GM19455 (cell line): ENCODE measurements around the gene PIM1.

Experiments
- ATAC-seq: cut with Tn5 transposase; IDR thresholded peaks from one replicate; pipeline ENCODE4 v1.9.1; 2021; ENCODE audit not compliant: unreplicated experiment

Gene PIM1

GRCh38 chr6:37221585-37222124 is 51.7 kb downstream of the PIM1 start:
- ATAC-seq = no peak

- peak; percentile 90 for ATAC-seq
These were observed 52.4 kb downstream of the PIM1 start for GRCh38 chr6:37222125-37222967.

- ATAC-seq = no peak
These were observed 53.0 kb downstream of the PIM1 start for GRCh38 chr6:37222992-37223391.
